ENCODE measurements around the gene ZNF606.
A peak's percentile ranks its signal among the peaks of the same experiment; 100 is the strongest.
"Not testable (repeated sequence)": the region's sequence is repeated elsewhere in the genome, so short reads cannot be mapped to it uniquely, and the experiment has no call there.

ZNF606 gene

GRCh38 chr19:58009666-58010301 is 7.2 kb upstream of the ZNF606 start:
- DNase-seq = peak; percentile 36 to 70

GRCh38 chr19:58009301-58009665 is 6.7 kb upstream of the ZNF606 start:
- DNase-seq = no peak

GRCh38 chr19:58008877-58009276 is 6.3 kb upstream of the ZNF606 start:
- not testable (repeated sequence) for DNase-seq

- DNase-seq = no peak
These were observed 4.7 kb upstream of the ZNF606 start for GRCh38 chr19:58007285-58007684.

- DNase-seq = no peak
These were observed 681 bp upstream of the ZNF606 start for GRCh38 chr19:58003174-58003828.

- peak in 1 of 2 donors; percentile 4 for DNase-seq
These were observed 688 bp downstream of the ZNF606 start for GRCh38 chr19:58001895-58002369.

GRCh38 chr19:58000677-58001076 is 1.9 kb downstream of the ZNF606 start:
- no peak for DNase-seq

GRCh38 chr19:57992841-57993240 is 9.8 kb downstream of the ZNF606 start:
- no peak for DNase-seq

GRCh38 chr19:57978586-57979289 is 23.9 kb downstream of the ZNF606 start:
- DNase-seq = peak in 1 of 2 donors; percentile 1

GRCh38 chr19:57974434-57974833 is 28.2 kb downstream of the ZNF606 start, which contains the start of gene C19orf18:
C19orf18 (minus strand) TSS chr19:57974534; CDS start chr19:57974432, 102 bp downstream.
- DNase-seq = no peak

GRCh38 chr19:57964761-57965160 is 37.9 kb downstream of the ZNF606 start:
- DNase-seq = no peak

- no peak for DNase-seq
These were observed 40.8 kb downstream of the ZNF606 start for GRCh38 chr19:57961785-57962184.

- DNase-seq = no peak
These were observed 47.6 kb downstream of the ZNF606 start for GRCh38 chr19:57954996-57955395.

GRCh38 chr19:57949702-57950101 is 52.9 kb downstream of the ZNF606 start:
- no peak for DNase-seq

- DNase-seq = no peak
These were observed 53.3 kb downstream of the ZNF606 start for GRCh38 chr19:57949296-57949695.

- peak; percentile 82 to 90 for DNase-seq
These were observed 55.0 kb downstream of the ZNF606 start, which contains the start of gene ZNF256 for GRCh38 chr19:57947419-57948134. ZNF256 (minus strand) TSS chr19:57947706; CDS start chr19:57947474, 232 bp downstream.

GRCh38 chr19:57947088-57947418 is 55.6 kb downstream of the ZNF606 start:
- no peak for DNase-seq

- no peak for DNase-seq
These were observed 56.3 kb downstream of the ZNF606 start for GRCh38 chr19:57946316-57946715.

- no peak for DNase-seq
These were observed 61.0 kb downstream of the ZNF606 start for GRCh38 chr19:57941593-57941992.

GRCh38 chr19:57935731-57936130 is 66.9 kb downstream of the ZNF606 start:
- no peak for DNase-seq

- peak; percentile 70 to 72 for DNase-seq
These were observed 67.6 kb downstream of the ZNF606 start, which contains the start of gene ZNF418 for GRCh38 chr19:57934820-57935665. ZNF418 (minus strand) TSS chr19:57935402; CDS start chr19:57933822, 1,580 bp downstream.

GRCh38 chr19:57927587-57927986 is 75.0 kb downstream of the ZNF606 start:
- no peak for DNase-seq

Measured in inflammatory macrophage treated with lipopolysaccharide for 1 hour (primary cell).